OCI-LY3 (cell line): ENCODE results near the gene PTPRT.

ENCODE experiments used
- H2AFZ ChIP-seq: fragments of 200-600, 300-600 bp; shearing (Covaris generic); 2 replicates; pipeline ENCODE4 v1.6.0; 2014; ENCODE audit warnings: antibody characterized with exemption, low read depth, low read length
- H3K27ac ChIP-seq: fragments of 200-600, 300-600 bp; sonication (generic); 2 replicates; pipeline ENCODE4 v1.5.1; 2014; ENCODE audit warnings: mild to moderate bottlenecking, low read length, moderate library complexity, mixed read lengths
- H3K27me3 ChIP-seq: fragments of 200-600, 300-600 bp; sonication (generic); 2 replicates; pipeline ENCODE4 v1.6.1; 2014; ENCODE audit warnings: low read depth, low read length, mixed read lengths
- H3K36me3 ChIP-seq: fragments of 200-600, 300-600 bp; sonication (generic); replicated peaks from 2 replicates; pipeline ENCODE3; 2014; ENCODE audit warnings: low read depth, low read length, mixed read lengths
- H3K4me1 ChIP-seq: fragments of 300-600, 200-600 bp; sonication (generic); 2 replicates; pipeline ENCODE4 v1.6.1; 2014; ENCODE audit warnings: low read length, mixed read lengths
- H3K4me2 ChIP-seq: fragments of 200-600, 300-600 bp; sonication (generic); 2 replicates; pipeline ENCODE4 v1.6.1; 2014; ENCODE audit warnings: low read length, mixed read lengths
- H3K4me3 ChIP-seq: fragments of 300-600, 200-600 bp; sonication (generic); 2 replicates; pipeline ENCODE4 v1.5.1; 2014; ENCODE audit warnings: antibody characterized with exemption, mild to moderate bottlenecking, low read length, moderate library complexity
- H3K79me2 ChIP-seq: fragments of 300-600, 200-600 bp; shearing (Covaris generic); 2 replicates; pipeline ENCODE4 v1.6.1; 2014; ENCODE audit warnings: mild to moderate bottlenecking, low read length, mixed read lengths
- H3K9ac ChIP-seq: fragments of 300-600, 200-600 bp; shearing (Covaris generic); 2 replicates; pipeline ENCODE4 v1.6.0; 2014; ENCODE audit warnings: mild to moderate bottlenecking, low read length, moderate library complexity
- H3K9me3 ChIP-seq: fragments of 200-600, 300-600 bp; shearing (Covaris generic); 2 replicates; pipeline ENCODE4 v1.6.1; 2014; ENCODE audit warnings: low read length, mixed read lengths; ENCODE audit not compliant: insufficient read depth
- H4K20me1 ChIP-seq: fragments of 200-600, 300-600 bp; sonication (generic); 2 replicates; pipeline ENCODE4 v1.6.1; 2016; ENCODE audit warnings: low read length, mixed read lengths; ENCODE audit not compliant: insufficient read depth
- EZH2phosphoT487 ChIP-seq: fragments of 200-600 bp; shearing (Covaris generic); IDR thresholded peaks from 2 replicates; pipeline ENCODE4 v1.6.1; 2018; ENCODE audit warnings: antibody characterized with exemption, mixed run types, low read depth
- TF ChIP-seq, protein P1 (sequence below): fragments of 200-600, 300-600 bp; sonication (generic); IDR thresholded peaks from 2 replicates; pipeline ENCODE4 v1.5.1; 2014; ENCODE audit warnings: antibody characterized with exemption, low read length, low read depth

The PTPRT gene

GRCh38 chr20:42183147-42183546, 1006.6 kb downstream of the PTPRT start:
- no peaks in the 10 kb centered on the region for H3K4me1 ChIP-seq
- TF ChIP-seq, protein P1, sequence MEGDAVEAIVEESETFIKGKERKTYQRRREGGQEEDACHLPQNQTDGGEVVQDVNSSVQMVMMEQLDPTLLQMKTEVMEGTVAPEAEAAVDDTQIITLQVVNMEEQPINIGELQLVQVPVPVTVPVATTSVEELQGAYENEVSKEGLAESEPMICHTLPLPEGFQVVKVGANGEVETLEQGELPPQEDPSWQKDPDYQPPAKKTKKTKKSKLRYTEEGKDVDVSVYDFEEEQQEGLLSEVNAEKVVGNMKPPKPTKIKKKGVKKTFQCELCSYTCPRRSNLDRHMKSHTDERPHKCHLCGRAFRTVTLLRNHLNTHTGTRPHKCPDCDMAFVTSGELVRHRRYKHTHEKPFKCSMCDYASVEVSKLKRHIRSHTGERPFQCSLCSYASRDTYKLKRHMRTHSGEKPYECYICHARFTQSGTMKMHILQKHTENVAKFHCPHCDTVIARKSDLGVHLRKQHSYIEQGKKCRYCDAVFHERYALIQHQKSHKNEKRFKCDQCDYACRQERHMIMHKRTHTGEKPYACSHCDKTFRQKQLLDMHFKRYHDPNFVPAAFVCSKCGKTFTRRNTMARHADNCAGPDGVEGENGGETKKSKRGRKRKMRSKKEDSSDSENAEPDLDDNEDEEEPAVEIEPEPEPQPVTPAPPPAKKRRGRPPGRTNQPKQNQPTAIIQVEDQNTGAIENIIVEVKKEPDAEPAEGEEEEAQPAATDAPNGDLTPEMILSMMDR = no peak
- TF ChIP-seq EZH2phosphoT487 = no peak
- H3K4me3 ChIP-seq = no peak overlapping the region
- H3K79me2 ChIP-seq = no peaks in the 10 kb centered on the region
- no peak overlapping the region for H3K27ac ChIP-seq
- H3K27me3 ChIP-seq = no peaks in the 10 kb centered on the region
- H3K9me3 ChIP-seq = no peaks in the 10 kb centered on the region
- H3K9ac ChIP-seq = no peak overlapping the region
- H2AFZ ChIP-seq = no peak overlapping the region
- no peaks in the 10 kb centered on the region for H3K36me3 ChIP-seq
- H3K4me2 ChIP-seq = no peak overlapping the region
- H4K20me1 ChIP-seq = 0 out of 2 replicates have a peak, but pooled peaks cover 4% of the 10 kb centered on the region

GRCh38 chr20:42181064-42181463, 1008.6 kb downstream of the PTPRT start:
- Histone ChIP-seq H3K27ac (no peak overlapping the region), H3K4me3 (no peak overlapping the region), H3K79me2 (no peaks in the 10 kb centered on the region), H3K4me1 (no peaks in the 10 kb centered on the region), H3K36me3 (no peaks in the 10 kb centered on the region), H3K4me2 (no peak overlapping the region), H3K27me3 (no peaks in the 10 kb centered on the region), H3K9me3 (no peaks in the 10 kb centered on the region), H4K20me1 (0 out of 2 replicates have a peak, but pooled peaks cover 4% of the 10 kb centered on the region), H3K9ac (no peak overlapping the region), H2AFZ (no peak overlapping the region)
- TF ChIP-seq EZH2phosphoT487 = no peak
- TF ChIP-seq, protein P1 = 0 out of 2 replicates have a peak, but pooled peaks have one; percentile 10

GRCh38 chr20:42179768-42180167, 1009.9 kb downstream of the PTPRT start:
- H3K9ac ChIP-seq = no peak overlapping the region
- TF ChIP-seq EZH2phosphoT487 = no peak
- TF ChIP-seq, protein P1 = no peak
- no peak overlapping the region for H3K27ac ChIP-seq
- 0 out of 2 replicates have a peak, but pooled peaks cover 4% of the 10 kb centered on the region for H4K20me1 ChIP-seq
- H3K4me3 ChIP-seq = no peak overlapping the region
- no peaks in the 10 kb centered on the region for H3K4me1 ChIP-seq
- H3K36me3 ChIP-seq = no peaks in the 10 kb centered on the region
- no peak overlapping the region for H3K4me2 ChIP-seq
- H3K9me3 ChIP-seq = no peaks in the 10 kb centered on the region
- 0 out of 2 replicates have a peak, but pooled peaks cover 5% of the 10 kb centered on the region for H3K27me3 ChIP-seq
- no peaks in the 10 kb centered on the region for H3K79me2 ChIP-seq
- H2AFZ ChIP-seq = no peak overlapping the region

DNA sequence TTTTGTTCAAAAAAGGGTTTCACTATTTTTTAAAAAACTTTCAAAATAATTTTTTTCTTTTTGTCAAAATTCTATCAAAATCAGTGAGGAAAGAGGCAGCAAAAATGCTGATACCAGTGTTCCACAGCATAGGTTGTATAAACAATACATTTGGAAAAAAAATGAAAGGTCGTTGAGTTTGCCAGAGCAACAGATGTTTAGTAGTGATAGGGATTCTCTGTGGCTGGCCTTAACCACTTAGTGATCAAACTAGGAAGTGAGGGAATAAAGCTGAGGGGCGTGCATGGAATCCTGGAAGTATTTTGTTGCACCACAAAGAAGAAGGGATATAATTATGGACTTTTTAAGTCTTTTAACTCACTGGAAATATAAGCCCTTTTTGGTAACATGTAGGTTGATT, 1016.3 kb downstream of the PTPRT start:
- 0 out of 2 replicates have a peak, but pooled peaks cover 5% of the 10 kb centered on the region for H3K27me3 ChIP-seq
- H3K79me2 ChIP-seq = no peaks in the 10 kb centered on the region
- H3K9ac ChIP-seq = no peak overlapping the region
- no peak overlapping the region for H2AFZ ChIP-seq
- no peak overlapping the region for H3K4me2 ChIP-seq
- H3K4me3 ChIP-seq = no peak overlapping the region
- H4K20me1 ChIP-seq = no peaks in the 10 kb centered on the region
- no peak overlapping the region for H3K27ac ChIP-seq
- H3K4me1 ChIP-seq = no peaks in the 10 kb centered on the region
- no peaks in the 10 kb centered on the region for H3K36me3 ChIP-seq
- H3K9me3 ChIP-seq = no peaks in the 10 kb centered on the region
- TF ChIP-seq EZH2phosphoT487 = no peak
- TF ChIP-seq, protein P1 = no peak
